GM21367 (cell line): ENCODE measurements around the gene TAF1C.
"Not testable (repeated sequence)": the region's sequence is repeated elsewhere in the genome, so short reads cannot be mapped to it uniquely, and the experiment has no call there.

Experiments
- ATAC-seq: cut with Tn5 transposase; IDR thresholded peaks from one replicate; pipeline ENCODE4 v1.9.1; 2021; ENCODE audit not compliant: unreplicated experiment

TAF1C gene, protein sequence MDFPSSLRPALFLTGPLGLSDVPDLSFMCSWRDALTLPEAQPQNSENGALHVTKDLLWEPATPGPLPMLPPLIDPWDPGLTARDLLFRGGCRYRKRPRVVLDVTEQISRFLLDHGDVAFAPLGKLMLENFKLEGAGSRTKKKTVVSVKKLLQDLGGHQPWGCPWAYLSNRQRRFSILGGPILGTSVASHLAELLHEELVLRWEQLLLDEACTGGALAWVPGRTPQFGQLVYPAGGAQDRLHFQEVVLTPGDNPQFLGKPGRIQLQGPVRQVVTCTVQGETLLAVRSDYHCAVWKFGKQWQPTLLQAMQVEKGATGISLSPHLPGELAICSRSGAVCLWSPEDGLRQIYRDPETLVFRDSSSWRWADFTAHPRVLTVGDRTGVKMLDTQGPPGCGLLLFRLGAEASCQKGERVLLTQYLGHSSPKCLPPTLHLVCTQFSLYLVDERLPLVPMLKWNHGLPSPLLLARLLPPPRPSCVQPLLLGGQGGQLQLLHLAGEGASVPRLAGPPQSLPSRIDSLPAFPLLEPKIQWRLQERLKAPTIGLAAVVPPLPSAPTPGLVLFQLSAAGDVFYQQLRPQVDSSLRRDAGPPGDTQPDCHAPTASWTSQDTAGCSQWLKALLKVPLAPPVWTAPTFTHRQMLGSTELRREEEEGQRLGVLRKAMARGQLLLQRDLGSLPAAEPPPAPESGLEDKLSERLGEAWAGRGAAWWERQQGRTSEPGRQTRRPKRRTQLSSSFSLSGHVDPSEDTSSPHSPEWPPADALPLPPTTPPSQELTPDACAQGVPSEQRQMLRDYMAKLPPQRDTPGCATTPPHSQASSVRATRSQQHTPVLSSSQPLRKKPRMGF

DNA sequence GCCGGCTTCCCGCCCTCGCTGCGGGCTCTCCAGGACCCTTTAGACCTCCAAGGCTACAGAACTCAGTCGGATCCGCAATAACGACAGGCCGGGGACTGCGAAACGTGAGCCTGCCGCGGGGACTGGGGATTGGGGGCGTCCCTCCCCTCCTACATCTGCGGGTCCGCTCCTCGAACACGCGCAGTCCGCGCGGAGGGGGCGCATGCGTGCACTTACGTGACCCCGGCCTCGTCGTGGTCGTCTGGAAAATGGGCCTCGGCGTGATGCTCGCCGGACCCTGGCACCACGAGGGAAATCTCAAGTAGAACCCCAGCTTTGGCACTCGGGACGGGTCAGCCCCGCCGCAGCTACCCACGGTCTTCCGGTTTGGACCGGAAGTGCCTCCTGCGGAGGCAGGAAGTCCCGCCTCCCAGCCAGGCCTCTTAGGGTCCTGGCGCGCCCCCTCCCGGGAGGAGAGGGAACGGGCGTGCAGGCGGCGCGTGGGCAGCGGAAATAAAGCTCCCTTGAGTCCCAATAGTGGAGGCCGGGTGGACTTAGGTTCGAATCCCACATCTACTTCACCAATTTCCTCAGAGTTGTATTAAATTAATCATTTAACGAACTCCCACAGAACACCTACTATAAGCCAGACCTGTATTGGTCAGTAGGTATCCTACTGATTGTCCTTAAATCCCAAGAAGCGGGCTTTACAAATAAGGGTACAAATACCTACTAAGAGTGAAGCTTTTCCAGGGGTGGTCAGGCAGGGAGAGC, at the start of gene TAF1C:
Gene TAF1C, minus strand, starts transcription at position 373 of the 753 bp plus-strand sequence. CDS start 2,069 bp downstream, outside the sequence.
- peak; percentile 76 for ATAC-seq

- ATAC-seq = no peak
Observed at GRCh38 chr16:84234321-84235241, 47.7 kb upstream of the TAF1C start.

DNA sequence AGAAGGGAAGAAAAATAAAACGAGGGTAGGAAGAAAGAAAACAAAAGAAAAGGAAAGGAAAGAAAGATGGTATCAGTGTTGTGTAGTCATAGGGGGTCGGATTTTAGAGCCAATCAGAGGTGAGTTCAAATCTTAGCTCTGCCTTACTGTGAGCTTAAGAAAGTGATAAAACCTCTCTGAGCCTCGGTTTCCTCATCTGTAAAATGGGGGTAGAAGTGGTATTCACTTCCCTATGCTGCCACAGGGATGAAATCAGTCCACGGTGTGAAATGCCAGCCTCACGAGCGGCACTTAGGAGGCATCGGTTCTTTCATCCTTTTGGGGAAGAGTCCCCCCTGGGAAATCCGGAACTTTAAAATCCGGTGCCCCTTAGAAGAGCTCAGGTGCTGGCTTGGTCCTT, 46.9 kb upstream of the TAF1C start:
- no peak for ATAC-seq

DNA sequence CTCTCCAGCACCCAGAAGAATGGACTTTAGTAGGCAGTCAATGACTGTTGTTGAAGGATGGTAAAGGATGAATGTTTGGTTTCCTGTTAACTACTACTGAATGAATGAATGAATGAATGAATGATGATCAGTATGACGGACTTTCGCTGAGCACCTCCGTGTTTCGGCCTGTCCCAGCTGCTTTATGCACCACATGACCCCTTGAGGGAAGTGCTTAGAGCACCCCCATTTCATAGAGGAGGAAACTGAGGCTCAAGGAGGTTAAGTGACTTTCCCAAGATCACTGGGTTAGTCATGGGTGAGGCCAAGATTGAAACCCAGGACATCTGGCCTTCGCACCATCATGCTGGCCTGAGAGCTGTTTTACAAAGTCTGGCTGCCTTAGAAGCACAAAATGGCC, 46.1 kb upstream of the TAF1C start:
- ATAC-seq = no peak

DNA sequence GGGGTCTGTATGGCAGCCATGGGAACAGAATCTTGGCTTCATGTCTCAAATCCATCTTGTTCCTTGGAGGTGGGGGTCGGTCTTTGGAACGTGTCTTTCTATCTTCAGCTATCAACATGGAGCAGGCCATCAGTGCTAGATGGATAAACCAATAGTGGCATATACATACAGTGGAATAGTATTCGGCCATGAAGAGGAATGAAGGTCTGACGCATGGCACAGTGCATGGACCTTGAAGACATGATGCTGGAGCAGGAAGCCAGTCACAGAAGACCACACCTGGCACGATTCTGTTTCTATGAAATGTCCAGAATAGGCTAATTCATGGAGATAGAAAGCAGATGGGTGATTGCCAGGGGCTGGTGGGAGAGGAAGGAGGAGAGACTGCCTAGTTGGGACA, 45.2 kb upstream of the TAF1C start:
- ATAC-seq = no peak

- no peak for ATAC-seq
Observed at GRCh38 chr16:84229471-84229870, 42.6 kb upstream of the TAF1C start.

DNA sequence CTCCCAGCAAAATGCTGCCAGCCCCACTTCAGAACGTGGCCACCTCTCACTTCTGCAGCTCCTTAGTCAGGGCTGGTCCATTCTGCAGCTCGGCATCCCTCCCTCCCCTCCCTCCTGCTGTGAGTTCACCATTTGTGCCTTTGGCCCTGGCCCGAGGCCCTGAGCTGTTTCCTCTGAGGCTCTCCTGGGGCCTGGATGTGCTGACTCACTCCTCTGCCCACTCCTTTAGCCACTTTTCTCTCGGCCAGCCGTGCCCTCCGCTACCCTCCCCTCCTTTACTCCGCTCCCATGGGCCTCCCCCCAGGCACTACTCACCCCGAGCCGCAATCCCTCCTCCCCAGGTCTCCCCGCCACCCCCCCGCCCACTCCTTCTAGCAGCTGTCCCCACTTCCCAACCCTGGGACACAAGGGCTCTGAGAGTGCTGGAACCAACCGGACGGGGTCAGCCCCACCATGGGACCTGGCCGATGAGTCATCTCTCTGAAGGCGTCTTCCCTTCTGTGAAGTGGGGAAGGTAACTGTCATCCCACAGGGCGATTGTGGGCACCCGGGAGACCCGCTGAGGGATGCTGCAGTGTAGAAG, 41.5 kb upstream of the TAF1C start:
- ATAC-seq = no peak

DNA sequence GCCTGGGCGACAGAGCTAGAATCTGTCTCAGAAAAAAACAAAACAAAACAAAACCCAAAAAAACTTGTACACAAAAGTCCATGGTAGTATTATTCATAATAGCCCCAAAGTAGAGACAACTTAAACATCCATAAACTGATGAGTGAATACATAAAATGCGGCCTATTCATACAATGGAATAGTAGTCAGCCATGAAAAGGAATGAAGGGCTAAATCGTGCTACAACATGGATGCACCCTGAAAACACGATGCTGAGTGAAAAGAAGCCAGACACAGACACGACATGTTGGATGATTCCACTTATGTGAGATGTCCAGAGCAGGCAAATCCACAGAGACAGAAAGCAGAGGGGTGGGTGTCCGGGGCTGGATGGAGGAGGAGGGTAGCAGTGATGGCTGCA, 40.7 kb upstream of the TAF1C start:
- no peak for ATAC-seq

DNA sequence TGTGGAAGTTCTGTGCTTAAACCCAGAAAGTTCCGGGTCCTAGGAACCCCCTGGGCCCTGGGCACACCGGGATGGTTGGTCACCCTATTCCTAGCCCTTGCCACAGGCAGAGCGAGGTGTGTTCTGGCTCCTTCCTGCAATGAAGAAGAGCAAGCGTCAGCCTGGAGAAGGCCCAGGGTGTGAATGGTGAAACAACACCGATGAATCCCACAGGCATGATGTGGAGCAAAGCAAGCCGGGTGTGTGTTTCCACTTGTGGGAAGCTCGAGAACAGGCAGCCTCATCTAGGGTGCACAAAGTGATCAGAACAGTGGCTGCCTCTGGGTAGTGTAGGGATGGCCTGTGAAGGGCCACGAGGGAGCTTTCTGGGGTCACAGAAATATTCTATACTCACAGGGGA, 39.2 kb upstream of the TAF1C start:
- ATAC-seq = no peak

GRCh38 chr16:84225571-84225970, 38.7 kb upstream of the TAF1C start:
- no peak for ATAC-seq

- no peak for ATAC-seq
Observed at GRCh38 chr16:84225126-84225525, 38.3 kb upstream of the TAF1C start.

- no peak for ATAC-seq
Observed at GRCh38 chr16:84224554-84224953, 37.7 kb upstream of the TAF1C start.

DNA sequence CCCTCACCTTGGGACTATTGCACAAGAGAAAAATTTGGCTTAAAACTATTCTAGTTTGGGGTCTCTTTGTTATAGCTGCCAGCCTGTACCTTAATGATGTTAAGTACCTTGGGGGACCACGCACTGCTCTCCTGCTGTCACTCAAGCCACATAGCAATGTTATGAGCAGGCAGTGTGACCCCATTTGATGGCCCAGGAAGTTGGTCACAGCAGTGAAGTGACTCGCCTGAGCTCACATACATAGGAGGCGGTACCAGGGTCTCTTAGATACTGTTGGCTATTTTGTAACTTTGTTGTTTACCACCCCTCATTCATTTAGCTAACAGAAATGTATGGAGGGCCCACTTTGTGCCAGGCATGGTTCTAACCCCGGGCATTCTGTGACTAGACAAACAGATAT, 36.6 kb upstream of the TAF1C start:
- ATAC-seq = no peak

DNA sequence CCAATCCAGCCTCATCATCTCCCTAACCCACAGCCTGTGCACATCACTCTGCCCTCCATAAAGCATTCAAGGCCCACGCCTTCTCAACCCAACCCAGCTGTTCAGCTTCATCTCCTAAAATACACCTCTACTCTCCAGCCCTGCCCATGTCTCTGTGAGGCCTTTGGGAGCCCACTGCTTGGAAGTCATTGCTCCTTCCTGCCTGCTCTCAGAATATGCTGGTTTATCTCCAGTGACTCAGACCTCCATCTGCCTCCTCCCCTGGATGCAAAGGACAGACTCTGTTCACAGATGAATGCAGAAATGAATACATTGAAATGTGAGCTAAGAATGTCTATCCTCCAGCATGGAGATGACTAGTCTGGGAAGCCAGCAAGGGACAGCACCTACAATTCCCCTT, 34.0 kb upstream of the TAF1C start:
- ATAC-seq = no peak

GRCh38 chr16:84218956-84219355, 32.1 kb upstream of the TAF1C start:
- ATAC-seq = no peak

GRCh38 chr16:84218176-84218823, 31.4 kb upstream of the TAF1C start:
- no peak for ATAC-seq

DNA sequence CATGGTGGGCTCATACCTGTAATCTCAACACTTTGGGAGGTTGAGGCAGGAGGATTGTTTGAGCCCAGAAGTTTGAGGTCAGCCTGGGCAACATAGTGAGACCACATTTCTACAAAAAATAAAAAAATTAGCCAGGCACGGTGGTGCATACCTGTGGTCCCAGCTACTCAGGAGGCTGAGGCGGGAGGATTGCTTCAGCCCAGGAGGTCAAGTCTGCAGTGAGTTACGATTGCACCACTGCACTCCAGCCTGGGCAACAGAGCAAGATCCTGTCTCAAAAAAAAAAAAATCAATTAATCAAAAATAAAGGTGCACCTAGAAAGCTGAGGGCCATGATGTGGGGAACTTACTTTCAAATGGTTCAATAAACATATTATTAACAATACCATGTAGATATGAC, 29.3 kb upstream of the TAF1C start:
- not testable (repeated sequence) for ATAC-seq

GRCh38 chr16:84215531-84215930, 28.7 kb upstream of the TAF1C start:
- ATAC-seq = no peak

DNA sequence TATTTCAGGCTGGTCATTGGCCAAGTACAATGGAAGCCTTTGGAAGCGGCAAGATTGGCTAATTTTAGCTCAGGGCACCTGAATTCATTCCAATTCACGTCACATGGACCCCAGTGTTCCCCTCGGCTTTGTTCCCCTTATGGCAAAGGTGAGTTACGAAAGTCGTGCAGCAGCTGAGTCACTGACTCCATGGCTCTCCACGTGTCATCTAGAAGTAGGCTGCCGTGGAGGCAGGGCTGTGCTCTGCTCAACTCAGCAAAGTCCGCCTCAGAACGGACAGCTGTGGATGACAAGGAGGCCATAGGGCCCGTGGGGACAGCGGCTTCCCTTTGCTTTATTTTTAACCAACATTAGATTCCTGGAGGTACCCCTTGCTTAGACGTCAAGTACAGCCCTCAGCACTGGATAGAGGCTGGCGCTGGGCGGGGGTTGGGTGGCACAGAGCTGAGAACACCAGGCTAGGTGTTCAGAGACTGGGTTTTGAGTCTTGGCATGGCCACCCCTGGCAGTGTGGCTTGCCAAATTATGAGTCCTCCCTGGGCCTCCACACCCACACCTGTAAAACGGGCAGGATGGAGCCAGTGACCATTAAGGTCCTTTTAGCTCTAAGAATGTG, 27.7 kb upstream of the TAF1C start:
- ATAC-seq = no peak
